Activated CD4-positive, CD25-positive, alpha-beta regulatory T cell treated with anti-CD3 and anti-CD28 coated beads, Interleukin-2, amount 50 U/mL, for 16 hours (primary cell): Measurements from ENCODE around the gene PTPRN2.
"Not testable (repeated sequence)": the region's sequence is repeated elsewhere in the genome, so short reads cannot be mapped to it uniquely, and the experiment has no call there.

Source experiments
- DNase-seq: peaks from one replicate; pipeline ENCODE4 v3.0.0-alpha.2; 2020; ENCODE audit warnings: low read depth, low spot score

Gene PTPRN2

DNA sequence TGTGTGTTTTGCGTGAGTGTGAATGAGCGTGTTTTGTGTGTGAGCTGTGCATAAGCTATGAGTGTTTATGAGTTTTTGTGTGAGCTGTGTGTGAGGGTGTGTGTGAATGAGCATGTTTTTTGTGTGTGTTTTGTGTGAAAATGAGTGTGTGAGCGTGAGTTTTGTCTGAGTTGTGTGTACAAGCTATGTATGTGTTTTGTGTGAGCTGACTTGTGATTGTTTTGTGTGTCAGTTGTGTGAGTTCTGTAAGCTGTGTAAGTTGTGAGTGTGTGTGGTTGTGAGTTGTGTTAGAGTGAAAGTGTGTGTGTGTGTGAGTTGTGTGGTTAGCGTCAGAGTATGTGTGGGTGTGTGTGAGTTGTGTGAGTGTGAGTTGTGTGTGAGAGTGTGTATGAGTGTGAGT, 343.2 kb downstream of the PTPRN2 start:
- DNase-seq: no peak

GRCh38 chr7:158241919-158242318, 345.7 kb downstream of the PTPRN2 start:
- no peak for DNase-seq

DNA sequence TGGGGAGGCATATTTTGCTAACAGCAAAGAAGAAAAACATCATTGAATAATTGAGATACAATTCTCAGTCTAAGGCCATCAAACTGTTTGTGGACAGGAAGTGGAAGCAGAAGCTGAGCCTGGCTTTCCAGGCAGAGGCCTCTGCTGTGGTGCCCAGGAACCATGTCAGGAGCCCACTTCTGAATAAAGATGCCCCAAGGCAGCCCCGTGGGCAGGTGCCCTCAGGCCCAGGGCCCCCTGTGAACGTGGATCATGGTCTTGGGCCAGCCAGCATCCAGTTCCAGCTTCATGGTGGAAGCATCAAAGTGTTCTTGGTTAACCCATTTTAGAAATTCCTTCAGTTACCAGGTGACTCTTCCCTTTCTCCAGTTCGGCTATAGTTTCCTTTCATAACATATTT, 346.8 kb downstream of the PTPRN2 start:
- DNase-seq: no peak

GRCh38 chr7:158239290-158239981, 348.2 kb downstream of the PTPRN2 start:
- no peak for DNase-seq

DNA sequence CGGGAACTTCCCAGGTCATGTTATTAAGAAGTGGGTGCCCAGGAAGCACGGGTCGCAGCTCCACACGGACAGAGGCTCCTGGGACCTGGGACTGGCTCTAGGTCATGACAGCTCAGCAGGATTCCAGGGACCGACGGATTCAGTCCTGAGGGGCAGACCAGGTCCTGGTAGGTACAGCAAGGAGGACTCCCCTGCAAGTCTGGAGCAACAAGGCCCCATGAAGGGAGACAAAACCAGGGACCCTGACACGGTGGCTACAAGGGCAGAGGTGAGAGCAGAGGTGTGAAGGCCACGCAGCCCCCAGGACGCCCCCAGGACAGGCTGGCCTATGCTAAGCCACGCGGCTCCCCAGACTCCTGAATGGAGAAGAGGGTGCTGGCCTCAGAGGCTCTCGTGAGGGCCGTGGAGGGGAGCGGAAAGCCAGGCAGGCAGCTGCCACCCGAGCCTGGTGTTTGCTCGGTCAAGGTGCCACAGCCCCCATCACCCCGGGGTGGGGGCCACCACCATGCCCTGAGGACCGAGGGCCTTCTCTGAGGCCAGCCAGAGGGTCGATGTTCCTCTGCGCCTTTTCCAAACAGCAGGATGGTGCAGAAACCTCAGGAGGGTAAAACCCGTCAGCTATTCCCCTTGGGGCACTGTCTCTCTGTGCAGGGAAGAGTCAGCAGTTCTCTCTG, 348.9 kb downstream of the PTPRN2 start:
- DNase-seq: no peak

DNA sequence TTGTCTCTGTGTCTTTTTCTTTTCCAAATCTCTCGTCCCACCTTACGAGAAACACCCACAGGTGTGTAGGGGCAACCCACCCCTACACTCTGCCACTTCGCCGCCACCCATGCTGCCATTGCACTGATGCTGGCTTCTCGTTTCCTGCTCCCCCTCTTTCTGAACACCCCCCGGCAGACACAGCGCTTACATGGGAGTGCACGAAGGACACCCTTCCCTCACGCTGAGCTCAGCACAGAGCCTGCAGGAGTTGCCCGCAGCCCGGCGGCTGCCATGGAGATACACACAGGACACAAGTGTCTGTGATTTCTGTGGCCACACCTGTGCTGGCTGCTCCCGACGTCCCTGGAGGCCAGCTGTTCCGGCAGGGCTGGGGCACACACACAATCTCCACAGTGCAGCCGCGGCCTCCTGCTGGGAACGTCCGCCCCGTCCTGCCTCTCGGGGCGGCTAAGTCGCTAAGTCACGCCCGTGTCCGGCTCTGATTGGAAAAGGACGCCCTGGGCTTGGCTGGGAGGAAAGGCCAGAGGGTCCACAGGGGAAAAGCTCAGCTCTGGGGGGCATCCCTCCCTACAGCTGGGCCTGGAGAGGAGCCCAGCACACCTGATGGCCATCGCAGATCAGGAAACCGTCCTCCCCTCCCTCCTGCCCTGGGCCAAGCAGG, 349.8 kb downstream of the PTPRN2 start:
- no peak for DNase-seq

- no peak for DNase-seq
These were observed 351.2 kb downstream of the PTPRN2 start for GRCh38 chr7:158236400-158236799.

DNA sequence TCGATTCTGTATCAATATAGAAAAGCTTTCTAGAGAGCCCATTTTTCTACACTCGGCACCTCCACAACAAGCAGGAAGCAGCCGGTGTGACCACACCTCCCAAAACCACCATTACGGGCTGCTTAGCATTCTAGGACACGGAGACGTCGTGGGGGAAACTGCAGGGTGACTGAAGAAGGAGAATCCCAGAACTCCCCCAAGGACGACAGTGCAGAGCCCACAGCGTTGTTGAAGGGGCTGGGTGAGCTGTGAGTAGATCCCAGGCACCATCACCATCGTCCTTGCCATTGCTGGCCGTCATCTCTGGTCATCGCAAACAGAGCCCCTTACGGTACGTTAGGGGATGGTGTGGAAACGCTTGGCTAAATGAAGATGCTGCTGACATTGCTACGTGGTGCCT, 351.8 kb downstream of the PTPRN2 start:
- DNase-seq: no peak

GRCh38 chr7:158229945-158230344, 357.7 kb downstream of the PTPRN2 start:
- no peak for DNase-seq

- DNase-seq: no peak
These were observed 358.6 kb downstream of the PTPRN2 start for GRCh38 chr7:158228986-158229385.

DNA sequence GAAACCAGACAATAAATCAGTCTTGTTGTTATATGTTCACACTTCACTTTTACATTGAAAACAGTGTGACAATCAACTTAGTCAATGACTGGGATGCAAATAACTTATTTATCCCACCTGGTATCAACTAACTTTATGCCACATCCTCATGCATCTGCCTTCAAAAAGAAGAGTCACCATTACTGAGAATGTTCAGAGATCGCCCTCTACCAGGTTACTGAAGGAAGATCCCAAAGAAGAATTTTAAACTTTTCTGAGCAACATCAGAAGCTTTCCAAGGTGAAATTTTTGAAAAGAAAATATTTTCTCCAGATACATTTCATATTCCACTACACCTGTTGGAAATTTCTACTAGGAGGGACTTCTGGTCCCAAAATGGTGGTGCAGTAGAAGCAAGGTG, 359.5 kb downstream of the PTPRN2 start:
- no peak for DNase-seq

DNA sequence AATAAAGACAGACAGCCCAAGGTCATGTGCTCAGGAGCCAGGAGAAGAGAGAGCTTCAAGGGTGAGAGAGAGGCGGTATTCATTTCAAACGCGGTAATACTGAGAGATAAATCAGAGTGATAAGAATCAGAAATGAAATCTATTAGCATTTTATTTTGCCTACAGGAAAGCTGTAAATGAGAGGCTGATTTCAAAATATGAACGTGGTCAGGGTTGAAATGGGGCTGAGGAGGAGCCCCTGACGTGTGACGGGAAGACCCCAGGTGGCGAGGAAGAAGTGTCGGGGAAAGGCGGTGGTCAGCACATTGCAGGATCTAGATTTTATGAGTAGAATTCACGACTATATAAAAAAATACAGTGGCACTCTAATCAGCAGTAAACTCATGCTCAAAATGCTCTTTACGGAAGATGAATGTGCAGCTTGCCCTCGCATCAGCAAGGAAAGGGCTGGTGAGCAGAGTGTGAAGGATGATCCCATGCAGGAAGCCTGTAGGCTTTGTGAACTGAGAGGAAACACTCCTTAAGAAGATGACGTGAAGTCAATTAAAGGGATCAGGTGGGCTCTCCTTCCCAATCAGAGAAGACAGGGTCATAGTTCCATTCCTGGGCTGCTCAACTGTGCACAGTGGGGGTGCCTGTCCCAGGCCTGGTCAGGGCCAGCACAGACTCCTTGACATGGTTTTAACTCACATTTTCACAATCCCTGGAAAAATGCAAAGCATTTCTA, 360.2 kb downstream of the PTPRN2 start:
- no peak for DNase-seq

- DNase-seq: no peak
These were observed 371.4 kb downstream of the PTPRN2 start for GRCh38 chr7:158216198-158216597.

DNA sequence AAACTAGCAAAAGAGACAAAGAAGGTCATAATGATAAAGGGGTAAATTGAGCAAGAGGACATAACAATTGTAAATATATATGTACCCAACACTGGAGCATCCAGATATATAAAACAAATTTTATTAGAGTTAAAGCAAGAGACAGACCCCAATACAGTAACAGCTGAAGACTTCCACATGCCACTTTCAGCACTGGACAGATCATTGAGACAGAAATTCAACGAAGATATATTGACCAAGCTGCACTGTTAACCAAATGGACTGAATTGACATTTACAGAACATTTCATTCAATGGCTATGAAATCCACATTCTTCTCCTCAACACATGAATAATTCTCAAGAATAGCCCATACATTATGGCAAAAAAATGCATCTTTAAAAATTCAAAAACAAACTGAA, 378.2 kb downstream of the PTPRN2 start:
- no peak for DNase-seq

DNA sequence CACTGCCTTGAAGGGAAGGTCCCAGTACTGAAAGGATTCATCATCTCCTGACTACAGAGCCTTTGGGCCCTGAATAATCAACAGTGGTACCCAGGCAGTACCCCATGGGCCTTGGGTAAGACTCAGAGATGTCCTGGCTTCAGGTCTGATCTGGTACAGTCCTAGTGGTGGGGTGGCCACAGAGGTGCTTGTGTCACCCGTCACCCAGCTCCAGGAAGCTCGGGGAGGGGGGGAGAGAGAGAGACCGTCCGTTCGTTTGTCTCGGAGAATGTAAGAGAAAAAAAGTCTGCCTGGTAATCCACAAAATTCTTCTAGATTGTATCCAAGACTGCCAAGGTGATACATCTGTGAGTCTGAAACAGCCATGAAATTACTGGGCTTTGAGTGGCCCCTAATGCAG, 381.3 kb downstream of the PTPRN2 start:
- DNase-seq: no peak

GRCh38 chr7:158204453-158204852, 383.2 kb downstream of the PTPRN2 start:
- no peak for DNase-seq

DNA sequence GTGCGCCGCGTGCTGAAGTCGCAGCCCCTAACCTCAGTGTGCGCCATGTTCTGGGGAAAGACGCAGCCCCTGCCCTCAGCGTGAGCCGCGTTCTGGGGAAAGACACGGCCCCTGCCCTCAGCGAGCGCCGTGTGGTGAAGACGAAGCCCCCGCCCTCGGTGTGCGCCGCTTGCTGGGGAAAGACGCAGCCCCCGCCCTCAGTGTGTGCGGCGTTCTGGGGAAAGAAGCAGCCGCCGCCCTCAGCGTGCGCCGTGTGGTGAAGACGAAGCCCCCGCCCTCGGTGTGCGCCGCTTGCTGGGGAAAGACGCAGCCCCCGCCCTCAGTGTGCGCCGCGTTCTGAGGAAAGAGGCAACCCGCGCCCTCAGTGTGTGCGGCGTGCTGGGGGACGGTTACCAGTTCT, 383.7 kb downstream of the PTPRN2 start:
- not testable (repeated sequence) for DNase-seq

DNA sequence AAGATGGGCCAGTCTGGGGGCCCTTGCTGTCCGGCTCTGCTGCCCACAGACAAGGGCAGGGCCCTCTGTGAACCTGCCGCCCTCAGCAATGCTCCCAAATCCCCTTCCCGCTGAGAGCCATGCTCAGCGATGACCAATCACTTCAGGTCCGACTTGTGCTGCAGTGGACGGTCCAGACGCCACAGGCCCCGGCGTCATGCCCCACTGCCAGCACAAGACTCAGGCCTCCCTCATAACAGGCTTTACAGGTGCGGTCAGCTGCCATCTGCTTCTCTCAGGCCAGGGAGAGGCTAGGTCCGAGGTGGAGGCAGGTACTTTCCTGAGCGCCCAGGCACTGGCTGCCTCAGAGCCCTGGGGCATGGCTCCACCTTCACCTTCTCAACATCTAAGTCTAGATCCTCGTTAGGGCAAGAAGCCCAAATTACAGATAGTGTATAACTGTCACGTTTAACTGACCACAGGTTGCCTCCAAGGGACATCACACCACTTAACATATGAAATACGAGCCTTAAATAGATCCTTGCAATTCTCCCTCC, 393.2 kb downstream of the PTPRN2 start:
- no peak for DNase-seq

- no peak for DNase-seq
These were observed 394.2 kb downstream of the PTPRN2 start for GRCh38 chr7:158193446-158193845.

DNA sequence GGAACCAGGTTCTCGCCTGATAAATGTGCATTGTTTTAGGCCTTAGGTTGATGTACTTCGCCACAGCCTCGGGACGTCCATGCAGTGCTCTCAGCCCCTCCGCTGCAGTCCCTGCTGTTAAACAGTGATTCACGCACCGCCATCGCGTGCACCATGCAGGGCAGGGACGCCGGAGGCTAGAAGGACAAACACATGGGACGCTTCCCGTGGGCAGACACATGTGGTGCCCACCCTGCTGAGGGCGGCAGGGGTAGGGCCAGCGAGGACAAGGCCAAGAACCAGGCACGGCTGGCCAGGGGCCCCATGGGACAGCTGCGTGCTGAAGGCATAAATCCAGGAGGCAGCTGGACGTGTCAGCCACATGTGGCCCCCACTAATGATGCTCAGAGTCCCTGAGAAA, 394.7 kb downstream of the PTPRN2 start:
- DNase-seq: no peak

DNA sequence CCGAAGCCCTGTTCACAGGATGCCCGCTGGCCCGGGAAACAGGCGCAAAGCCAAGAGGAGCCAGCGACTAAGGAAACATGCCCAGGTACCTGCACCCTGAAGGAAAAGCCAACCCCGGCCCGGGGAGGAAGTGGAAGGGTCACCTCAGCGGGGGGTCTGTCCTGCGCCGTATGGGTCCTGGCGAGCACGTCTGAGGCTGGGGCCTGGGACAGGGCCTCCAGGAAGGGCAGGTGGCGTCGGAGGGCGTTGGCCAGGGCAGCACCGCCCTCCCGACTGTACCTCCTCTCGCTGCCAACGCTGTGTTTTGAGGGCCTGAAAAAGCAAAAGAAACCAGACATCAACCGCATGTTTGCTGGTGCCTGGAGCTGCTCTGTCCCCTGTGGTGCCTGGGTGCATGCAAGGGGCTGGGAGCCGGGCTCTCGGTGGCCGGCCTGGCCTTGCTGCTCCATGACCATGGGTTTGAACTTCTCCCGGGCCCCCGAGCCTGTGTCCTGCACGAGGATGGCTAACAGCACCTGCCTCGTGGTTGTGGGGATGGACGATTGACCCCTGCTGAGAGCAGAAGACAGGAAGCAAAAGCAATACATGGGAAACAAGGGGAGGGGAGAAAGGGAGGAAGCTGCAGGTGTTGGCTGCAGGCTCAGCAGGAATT, 395.3 kb downstream of the PTPRN2 start:
- no peak for DNase-seq

DNA sequence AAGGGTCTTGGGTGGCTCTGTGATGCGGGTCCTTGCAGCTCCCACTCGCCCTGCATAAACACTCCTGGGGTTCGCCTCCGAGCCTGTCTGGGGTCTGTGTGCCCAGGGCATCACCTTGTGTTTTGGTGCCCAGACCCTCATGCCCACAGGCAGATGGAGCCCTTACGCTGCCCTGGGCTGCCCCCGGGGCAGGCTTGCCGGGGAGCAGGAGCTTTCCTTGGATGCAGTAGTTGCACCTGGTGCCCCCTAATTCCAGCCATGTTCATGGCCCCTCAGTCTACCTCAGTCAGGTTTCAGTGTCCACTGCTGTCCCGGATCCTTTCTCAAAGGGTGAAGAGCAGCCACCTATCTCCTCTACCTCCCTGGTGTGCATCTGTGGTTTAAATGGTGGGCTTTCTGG, 396.0 kb downstream of the PTPRN2 start:
- DNase-seq: no peak
